HepG2 (cell line): Measurements from ENCODE around the gene ANG. TPM values are rescaled to one million over a fixed set of nuclear protein-coding genes. Genes with fewer than 3 reads are reported as not detected.

Experiments
- ARHGAP35 ChIP-seq: sonication (generic); formaldehyde crosslinking; IDR thresholded peaks from 2 replicates; pipeline ENCODE4 v1.9.0; 2022; ENCODE audit warnings: mild to moderate bottlenecking, inconsistent platforms, moderate library complexity, missing genetic modification reagents, borderline replicate concordance
- CBX5 ChIP-seq: sonication (generic); formaldehyde crosslinking; IDR thresholded peaks from 2 replicates; pipeline ENCODE4 v1.4.0; 2020; ENCODE audit warnings: missing genetic modification reagents, borderline replicate concordance
- FOXJ3 ChIP-seq: sonication (generic); formaldehyde crosslinking; IDR thresholded peaks from 2 replicates; pipeline ENCODE4 v1.4.0; 2020; ENCODE audit warnings: missing genetic modification reagents, mild to moderate bottlenecking, borderline replicate concordance
- IKZF5 ChIP-seq: IDR thresholded peaks from 2 replicates; pipeline ENCODE4 v1.6.1; 2018; ENCODE audit warnings: missing genetic modification reagents, mild to moderate bottlenecking, missing compliant biosample characterization
- SALL1 ChIP-seq: sonication (generic); formaldehyde crosslinking; IDR thresholded peaks from 2 replicates; pipeline ENCODE4 v1.8.0; 2022; ENCODE audit warnings: mild to moderate bottlenecking, missing genetic modification reagents
- ZKSCAN8 ChIP-seq: IDR thresholded peaks from 2 replicates; pipeline ENCODE4 v1.6.1; 2016; ENCODE audit warnings: borderline replicate concordance, missing genetic modification reagents, missing compliant biosample characterization
- ZNF280D ChIP-seq: sonication (generic); formaldehyde crosslinking; IDR thresholded peaks from 2 replicates; pipeline ENCODE4 v1.5.1; 2020; ENCODE audit warnings: mild to moderate bottlenecking, missing genetic modification reagents
- ZNF282 ChIP-seq: fragments of 450-650 bp; IDR thresholded peaks from 2 replicates; pipeline ENCODE4 v1.6.1; 2018; ENCODE audit not compliant: partially characterized antibody
- ZNF44 ChIP-seq: sonication (generic); formaldehyde crosslinking; IDR thresholded peaks from 2 replicates; pipeline ENCODE4 v1.5.1; 2020; ENCODE audit warnings: mild to moderate bottlenecking, missing genetic modification reagents
- ZNF768 ChIP-seq: sonication (generic); formaldehyde crosslinking; IDR thresholded peaks from 2 replicates; pipeline ENCODE4 v1.4.0; 2020; ENCODE audit warnings: missing genetic modification reagents
- polyA plus RNA-seq, 8 experiments: library from polyadenylated mRNA; depleted of rRNA in 3 of 8; stranded (reverse) in 7 of 8; unstranded in 1 of 8; fragments of >200 nt; fragmentation: Illumina TruSeq in 4 of 8; extraction: Trizol in 4 of 8; gene quantifications; 2 replicates each; pipeline versions ENCODE4 v1.2.1 to v1.2.3, GENCODE V29; 2011 to 2016; ENCODE audit warnings: low read depth in 4 of 8, missing spikeins in 1 of 8, mixed read lengths in 1 of 8; ENCODE audit not compliant: insufficient read depth in 1 of 8
- total RNA-seq, 5 experiments: library from RNA; depleted of rRNA; stranded (reverse); fragments of >200 nt; fragmentation: Illumina TruSeq; extraction: Trizol; gene quantifications; 2 replicates each; pipeline ENCODE4 v1.2.3, GENCODE V29; 2016; ENCODE audit warnings: low read depth in 1 of 5
- TF ChIP-seq, protein P1 (sequence below): sonication (generic); formaldehyde crosslinking; IDR thresholded peaks from 2 replicates; pipeline ENCODE4 v1.4.0; 2020; ENCODE audit warnings: missing genetic modification reagents
- TF ChIP-seq, protein P2 (sequence below), 2 experiments: fragments of 450-650 bp in 1 of 2; sonication (generic) in 1 of 2; formaldehyde crosslinking; IDR thresholded peaks; 2 replicates each; pipeline versions ENCODE4 v1.5.0 to v1.8.0; 2020 to 2022; ENCODE audit warnings: mild to moderate bottlenecking in 1 of 2, missing genetic modification reagents in 1 of 2
- TF ChIP-seq, protein P3 (sequence below): sonication (generic); formaldehyde crosslinking; IDR thresholded peaks from 2 replicates; pipeline ENCODE4 v1.4.0; 2020; ENCODE audit warnings: missing genetic modification reagents
- TF ChIP-seq, protein P4 (sequence below): sonication (generic); formaldehyde crosslinking; IDR thresholded peaks from 2 replicates; pipeline ENCODE4 v1.5.1; 2020; ENCODE audit warnings: missing genetic modification reagents, mild to moderate bottlenecking, borderline replicate concordance

The ANG gene
- total and polyA plus RNA-seq, 2 of the 13 experiments (the other 11 are each of a cell fraction or from before 2014, with no cell fraction given): 83.6 to 401 TPM

DNA sequence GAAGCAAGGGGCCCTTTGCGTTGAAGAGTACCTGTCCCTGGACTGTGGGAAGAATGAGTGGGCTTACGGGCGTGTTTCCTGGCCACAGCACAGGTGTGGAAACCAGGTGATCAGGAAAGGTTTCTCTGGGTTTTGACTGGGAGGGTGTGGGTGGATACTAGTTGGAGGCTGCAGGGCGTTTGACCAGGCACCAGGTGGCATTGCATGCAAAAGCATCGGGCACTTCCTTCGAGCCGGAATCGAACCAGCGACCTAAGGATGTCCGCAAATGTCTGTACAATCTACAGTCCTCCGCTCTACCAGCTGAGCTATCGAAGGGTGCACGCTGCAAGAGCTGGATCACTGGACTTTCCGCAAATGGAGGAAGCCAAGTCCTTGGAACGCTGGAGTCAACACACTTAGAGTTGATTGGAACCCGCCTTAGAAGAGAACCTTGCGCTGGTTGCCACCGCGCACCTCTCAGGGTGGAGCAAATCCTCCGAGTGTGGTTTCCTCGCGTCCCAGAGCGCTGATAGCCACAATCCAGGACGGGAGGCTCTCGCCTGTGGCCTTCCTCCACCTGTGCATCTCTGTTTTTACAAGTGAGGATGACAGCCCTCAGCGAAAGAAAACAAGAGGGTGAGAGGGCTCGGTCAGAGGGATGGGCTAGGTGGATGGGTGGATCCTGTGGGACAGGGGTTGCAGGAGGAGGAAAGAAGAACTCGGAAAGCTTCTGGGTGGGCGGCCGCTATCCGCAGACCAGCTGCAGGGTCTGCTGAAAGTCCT lies 25.4 kb upstream of the ANG start (continued):
- TF ChIP-seq, protein P1, sequence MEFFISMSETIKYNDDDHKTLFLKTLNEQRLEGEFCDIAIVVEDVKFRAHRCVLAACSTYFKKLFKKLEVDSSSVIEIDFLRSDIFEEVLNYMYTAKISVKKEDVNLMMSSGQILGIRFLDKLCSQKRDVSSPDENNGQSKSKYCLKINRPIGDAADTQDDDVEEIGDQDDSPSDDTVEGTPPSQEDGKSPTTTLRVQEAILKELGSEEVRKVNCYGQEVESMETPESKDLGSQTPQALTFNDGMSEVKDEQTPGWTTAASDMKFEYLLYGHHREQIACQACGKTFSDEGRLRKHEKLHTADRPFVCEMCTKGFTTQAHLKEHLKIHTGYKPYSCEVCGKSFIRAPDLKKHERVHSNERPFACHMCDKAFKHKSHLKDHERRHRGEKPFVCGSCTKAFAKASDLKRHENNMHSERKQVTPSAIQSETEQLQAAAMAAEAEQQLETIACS: no peak
- TF ChIP-seq CBX5 (CRISPR knock-in tag) (peak; percentile 84; the same call in 1 of the 2 replicates), ZNF768 (peak; percentile 46), IKZF5 (CRISPR knock-in tag) (peak; percentile 48; the same call in 1 of the 2 replicates), SALL1 (CRISPR knock-in tag) (peak; percentile 57; the same call in 1 of the 2 replicates), ZNF282 (no peak), FOXJ3 (CRISPR knock-in tag) (no peak), ZNF44 (no peak), ZNF280D (CRISPR knock-in tag) (0 out of 2 replicates have a peak, but pooled peaks have one; percentile 20), ZKSCAN8 (CRISPR knock-in tag) (0 out of 2 replicates have a peak, but pooled peaks have one; percentile 44), ARHGAP35 (CRISPR knock-in tag) (no peak)
- TF ChIP-seq, protein P2, sequence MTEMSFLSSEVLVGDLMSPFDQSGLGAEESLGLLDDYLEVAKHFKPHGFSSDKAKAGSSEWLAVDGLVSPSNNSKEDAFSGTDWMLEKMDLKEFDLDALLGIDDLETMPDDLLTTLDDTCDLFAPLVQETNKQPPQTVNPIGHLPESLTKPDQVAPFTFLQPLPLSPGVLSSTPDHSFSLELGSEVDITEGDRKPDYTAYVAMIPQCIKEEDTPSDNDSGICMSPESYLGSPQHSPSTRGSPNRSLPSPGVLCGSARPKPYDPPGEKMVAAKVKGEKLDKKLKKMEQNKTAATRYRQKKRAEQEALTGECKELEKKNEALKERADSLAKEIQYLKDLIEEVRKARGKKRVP (CRISPR knock-in tag; IDR thresholded peaks at IDR 0.05): no peak
- TF ChIP-seq, protein P3, sequence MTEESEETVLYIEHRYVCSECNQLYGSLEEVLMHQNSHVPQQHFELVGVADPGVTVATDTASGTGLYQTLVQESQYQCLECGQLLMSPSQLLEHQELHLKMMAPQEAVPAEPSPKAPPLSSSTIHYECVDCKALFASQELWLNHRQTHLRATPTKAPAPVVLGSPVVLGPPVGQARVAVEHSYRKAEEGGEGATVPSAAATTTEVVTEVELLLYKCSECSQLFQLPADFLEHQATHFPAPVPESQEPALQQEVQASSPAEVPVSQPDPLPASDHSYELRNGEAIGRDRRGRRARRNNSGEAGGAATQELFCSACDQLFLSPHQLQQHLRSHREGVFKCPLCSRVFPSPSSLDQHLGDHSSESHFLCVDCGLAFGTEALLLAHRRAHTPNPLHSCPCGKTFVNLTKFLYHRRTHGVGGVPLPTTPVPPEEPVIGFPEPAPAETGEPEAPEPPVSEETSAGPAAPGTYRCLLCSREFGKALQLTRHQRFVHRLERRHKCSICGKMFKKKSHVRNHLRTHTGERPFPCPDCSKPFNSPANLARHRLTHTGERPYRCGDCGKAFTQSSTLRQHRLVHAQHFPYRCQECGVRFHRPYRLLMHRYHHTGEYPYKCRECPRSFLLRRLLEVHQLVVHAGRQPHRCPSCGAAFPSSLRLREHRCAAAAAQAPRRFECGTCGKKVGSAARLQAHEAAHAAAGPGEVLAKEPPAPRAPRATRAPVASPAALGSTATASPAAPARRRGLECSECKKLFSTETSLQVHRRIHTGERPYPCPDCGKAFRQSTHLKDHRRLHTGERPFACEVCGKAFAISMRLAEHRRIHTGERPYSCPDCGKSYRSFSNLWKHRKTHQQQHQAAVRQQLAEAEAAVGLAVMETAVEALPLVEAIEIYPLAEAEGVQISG (CRISPR knock-in tag): peak; percentile 70
- TF ChIP-seq, protein P4, sequence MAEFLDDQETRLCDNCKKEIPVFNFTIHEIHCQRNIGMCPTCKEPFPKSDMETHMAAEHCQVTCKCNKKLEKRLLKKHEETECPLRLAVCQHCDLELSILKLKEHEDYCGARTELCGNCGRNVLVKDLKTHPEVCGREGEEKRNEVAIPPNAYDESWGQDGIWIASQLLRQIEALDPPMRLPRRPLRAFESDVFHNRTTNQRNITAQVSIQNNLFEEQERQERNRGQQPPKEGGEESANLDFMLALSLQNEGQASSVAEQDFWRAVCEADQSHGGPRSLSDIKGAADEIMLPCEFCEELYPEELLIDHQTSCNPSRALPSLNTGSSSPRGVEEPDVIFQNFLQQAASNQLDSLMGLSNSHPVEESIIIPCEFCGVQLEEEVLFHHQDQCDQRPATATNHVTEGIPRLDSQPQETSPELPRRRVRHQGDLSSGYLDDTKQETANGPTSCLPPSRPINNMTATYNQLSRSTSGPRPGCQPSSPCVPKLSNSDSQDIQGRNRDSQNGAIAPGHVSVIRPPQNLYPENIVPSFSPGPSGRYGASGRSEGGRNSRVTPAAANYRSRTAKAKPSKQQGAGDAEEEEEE (CRISPR knock-in tag): no peak
